ENCODE measurements around the gene FAM83E.

DNA sequence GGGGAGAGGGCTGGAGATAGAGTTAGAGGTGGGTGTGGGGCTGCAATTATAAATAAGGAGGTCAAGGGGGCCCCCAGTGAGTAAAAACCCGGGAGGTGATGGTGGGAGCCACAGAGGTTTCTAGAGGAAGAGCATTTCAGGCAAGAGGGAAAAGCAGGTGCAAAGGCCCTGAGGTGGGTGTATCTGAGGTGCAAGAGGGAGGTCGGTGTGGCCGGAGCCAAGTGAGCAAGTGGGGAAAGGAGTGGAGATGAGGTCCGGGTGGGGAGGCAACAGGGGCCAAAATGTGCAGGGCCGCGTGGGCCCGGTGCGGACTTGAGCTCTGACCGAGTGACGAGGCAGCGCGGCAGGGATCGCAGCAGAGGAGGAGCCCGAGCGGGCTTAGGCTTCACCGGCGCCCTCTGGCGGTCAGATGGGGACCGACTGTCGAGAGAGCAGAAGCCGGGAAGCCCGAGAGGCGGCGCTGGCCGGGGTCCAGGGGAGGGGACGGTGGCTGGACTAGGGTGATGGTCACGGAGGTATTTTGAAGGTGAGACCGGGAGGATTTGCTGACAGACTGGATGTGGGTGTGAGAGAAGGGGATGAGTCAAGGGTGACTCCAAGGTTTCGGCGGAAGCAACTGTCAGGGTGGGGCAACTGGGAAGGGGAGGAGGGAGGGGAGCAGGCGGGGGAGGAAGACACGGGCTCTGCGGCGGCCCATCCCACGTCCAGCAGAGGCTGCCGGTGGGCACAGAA, 26.0 kb downstream of the FAM83E start:
- TF ChIP-seq, protein P1, sequence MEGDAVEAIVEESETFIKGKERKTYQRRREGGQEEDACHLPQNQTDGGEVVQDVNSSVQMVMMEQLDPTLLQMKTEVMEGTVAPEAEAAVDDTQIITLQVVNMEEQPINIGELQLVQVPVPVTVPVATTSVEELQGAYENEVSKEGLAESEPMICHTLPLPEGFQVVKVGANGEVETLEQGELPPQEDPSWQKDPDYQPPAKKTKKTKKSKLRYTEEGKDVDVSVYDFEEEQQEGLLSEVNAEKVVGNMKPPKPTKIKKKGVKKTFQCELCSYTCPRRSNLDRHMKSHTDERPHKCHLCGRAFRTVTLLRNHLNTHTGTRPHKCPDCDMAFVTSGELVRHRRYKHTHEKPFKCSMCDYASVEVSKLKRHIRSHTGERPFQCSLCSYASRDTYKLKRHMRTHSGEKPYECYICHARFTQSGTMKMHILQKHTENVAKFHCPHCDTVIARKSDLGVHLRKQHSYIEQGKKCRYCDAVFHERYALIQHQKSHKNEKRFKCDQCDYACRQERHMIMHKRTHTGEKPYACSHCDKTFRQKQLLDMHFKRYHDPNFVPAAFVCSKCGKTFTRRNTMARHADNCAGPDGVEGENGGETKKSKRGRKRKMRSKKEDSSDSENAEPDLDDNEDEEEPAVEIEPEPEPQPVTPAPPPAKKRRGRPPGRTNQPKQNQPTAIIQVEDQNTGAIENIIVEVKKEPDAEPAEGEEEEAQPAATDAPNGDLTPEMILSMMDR (IDR thresholded peaks at IDR 0.05) = peak; percentile 99
- TF ChIP-seq POLR2A (IDR thresholded peaks at IDR 0.05; ENCODE audit: low read length) (no peak), ZSCAN20 (CRISPR knock-in tag; IDR thresholded peaks at IDR 0.05) (no peak)
- TF ChIP-seq, protein P2, sequence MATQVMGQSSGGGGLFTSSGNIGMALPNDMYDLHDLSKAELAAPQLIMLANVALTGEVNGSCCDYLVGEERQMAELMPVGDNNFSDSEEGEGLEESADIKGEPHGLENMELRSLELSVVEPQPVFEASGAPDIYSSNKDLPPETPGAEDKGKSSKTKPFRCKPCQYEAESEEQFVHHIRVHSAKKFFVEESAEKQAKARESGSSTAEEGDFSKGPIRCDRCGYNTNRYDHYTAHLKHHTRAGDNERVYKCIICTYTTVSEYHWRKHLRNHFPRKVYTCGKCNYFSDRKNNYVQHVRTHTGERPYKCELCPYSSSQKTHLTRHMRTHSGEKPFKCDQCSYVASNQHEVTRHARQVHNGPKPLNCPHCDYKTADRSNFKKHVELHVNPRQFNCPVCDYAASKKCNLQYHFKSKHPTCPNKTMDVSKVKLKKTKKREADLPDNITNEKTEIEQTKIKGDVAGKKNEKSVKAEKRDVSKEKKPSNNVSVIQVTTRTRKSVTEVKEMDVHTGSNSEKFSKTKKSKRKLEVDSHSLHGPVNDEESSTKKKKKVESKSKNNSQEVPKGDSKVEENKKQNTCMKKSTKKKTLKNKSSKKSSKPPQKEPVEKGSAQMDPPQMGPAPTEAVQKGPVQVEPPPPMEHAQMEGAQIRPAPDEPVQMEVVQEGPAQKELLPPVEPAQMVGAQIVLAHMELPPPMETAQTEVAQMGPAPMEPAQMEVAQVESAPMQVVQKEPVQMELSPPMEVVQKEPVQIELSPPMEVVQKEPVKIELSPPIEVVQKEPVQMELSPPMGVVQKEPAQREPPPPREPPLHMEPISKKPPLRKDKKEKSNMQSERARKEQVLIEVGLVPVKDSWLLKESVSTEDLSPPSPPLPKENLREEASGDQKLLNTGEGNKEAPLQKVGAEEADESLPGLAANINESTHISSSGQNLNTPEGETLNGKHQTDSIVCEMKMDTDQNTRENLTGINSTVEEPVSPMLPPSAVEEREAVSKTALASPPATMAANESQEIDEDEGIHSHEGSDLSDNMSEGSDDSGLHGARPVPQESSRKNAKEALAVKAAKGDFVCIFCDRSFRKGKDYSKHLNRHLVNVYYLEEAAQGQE (IDR thresholded peaks at IDR 0.05) = no peak
